ENCODE results near the gene PA2G4.

- TF ChIP-seq CTCF (conservative IDR thresholded peaks at IDR 0.05 in 1 of 2, IDR thresholded peaks at IDR 0.05 in 1 of 2; ENCODE audit: low read depth in 1 of 2, low read length in 2 of 2), result no peak
- no peak for TF ChIP-seq EZH2 (IDR thresholded peaks at IDR 0.05; ENCODE audit: low read length, missing control alignments)
Measured at GRCh38 chr12:56152756-56153677, 48.7 kb downstream of the PA2G4 start.
